CD4-positive, alpha-beta T cell (primary cell): Measurements from ENCODE around the gene CYP19A1. TPM values are rescaled to one million over a fixed set of nuclear protein-coding genes. Genes with fewer than 3 reads are reported as not detected.

Experiments
- ATAC-seq: fragments of 200-7000 bp; cut with Tn5 transposase; one replicate; pipeline ENCODE4 v1.10.0; 2022; ENCODE audit warnings: mild to moderate bottlenecking; ENCODE audit not compliant: poor library complexity
- CTCF ChIA-PET: fragments of 350-600 bp; sonication (Branson Sonifier 250); formaldehyde crosslinking; loops from one replicate; lab custom pipeline; 2021; ENCODE audit warnings: antibody characterized with exemption, inconsistent platforms; lab: Charles Lee
- POLR2A ChIA-PET: fragments of 350-600 bp; sonication (Branson Sonifier 250); formaldehyde crosslinking; loops from one replicate; lab custom pipeline; 2021; ENCODE audit warnings: antibody characterized with exemption, inconsistent platforms; lab: Charles Lee
- DNase-seq, 14 experiments: peaks; one replicate each; pipeline ENCODE4 v3.0.0-alpha.2; 2013 to 2020; ENCODE audit warnings: mixed read lengths in 2 of 14
- H3K27ac ChIP-seq, 2 donors: one replicate each; pipeline versions ENCODE4 v1.5.1 to v1.7.0; 2013; ENCODE audit warnings: low read length in 2 of 2, low read depth in 1 of 2, mild to moderate bottlenecking in 1 of 2
- H3K27me3 ChIP-seq, 2 experiments: 1 replicate in 1 of 2; 2 replicates in 1 of 2; pipeline versions ENCODE4 v1.6.1 to v1.7.0; 2013; ENCODE audit warnings: low read length in 2 of 2, control low read depth in 1 of 2, mild to moderate bottlenecking in 1 of 2, moderate library complexity in 1 of 2; ENCODE audit not compliant: insufficient read depth in 2 of 2, control insufficient read depth in 1 of 2
- H3K36me3 ChIP-seq: one replicate; pipeline ENCODE4 v1.6.1; 2013; ENCODE audit warnings: low read length, control low read depth; ENCODE audit not compliant: insufficient read depth
- H3K4me1 ChIP-seq: one replicate; pipeline ENCODE4 v1.6.1; 2013; ENCODE audit warnings: low read length, control low read depth; ENCODE audit not compliant: insufficient read depth
- H3K4me3 ChIP-seq: one replicate; pipeline ENCODE4 v1.5.1; 2013; ENCODE audit warnings: mild to moderate bottlenecking, low read length, moderate library complexity
- H3K9me3 ChIP-seq, 2 experiments: 1 replicate in 1 of 2; 2 replicates in 1 of 2; pipeline versions ENCODE4 v1.6.1 to v1.7.0; 2013; ENCODE audit warnings: low read length in 2 of 2, mild to moderate bottlenecking in 2 of 2, control low read depth in 1 of 2, moderate library complexity in 1 of 2; ENCODE audit not compliant: control insufficient read depth in 1 of 2, insufficient read depth in 1 of 2
- H3K27ac Mint-ChIP-seq: one replicate; pipeline ENCODE4 v1.8.0; 2020; ENCODE audit warnings: mixed read lengths
- H3K27me3 Mint-ChIP-seq: one replicate; pipeline ENCODE4 v1.8.0; 2021; ENCODE audit warnings: mixed read lengths
- H3K36me3 Mint-ChIP-seq: one replicate; pipeline ENCODE4 v1.8.0; 2021; ENCODE audit warnings: low read depth, mixed read lengths
- H3K4me1 Mint-ChIP-seq: one replicate; pipeline ENCODE4 v1.8.0; 2021; ENCODE audit warnings: low read depth, mixed read lengths
- H3K4me3 Mint-ChIP-seq: one replicate; pipeline ENCODE4 v1.8.0; 2020; ENCODE audit warnings: mild to moderate bottlenecking, mixed read lengths
- H3K9me3 Mint-ChIP-seq: one replicate; pipeline ENCODE4 v1.8.0; 2020; ENCODE audit warnings: mixed read lengths
- intact Hi-C, 2 experiments: fragments of 100-400 bp; cut with DNase I in 1 of 2; cut with micrococcal nuclease in 1 of 2; formaldehyde crosslinking; loops; one replicate each; pipeline versions ENCODE4 v1.15.1 to v1.9.0; 2023 to 2025; cut with DNase I, micrococcal nuclease
- total RNA-seq, 174 experiments: library from RNA in 2 of 174; stranded (reverse) in 2 of 174; gene quantifications; one replicate each; pipeline ENCODE4 v1.2.3 and lab custom pipeline; 2021 to 2026
- TF ChIP-seq, protein P1 (sequence below): fragments of 200-600 bp; IDR thresholded peaks from one replicate; pipeline ENCODE4 v1.8.0; 2022; ENCODE audit warnings: antibody characterized with exemption, mild to moderate bottlenecking

The CYP19A1 gene
- total RNA-seq, 2 experiments from 2014 or later = not detected

DNA sequence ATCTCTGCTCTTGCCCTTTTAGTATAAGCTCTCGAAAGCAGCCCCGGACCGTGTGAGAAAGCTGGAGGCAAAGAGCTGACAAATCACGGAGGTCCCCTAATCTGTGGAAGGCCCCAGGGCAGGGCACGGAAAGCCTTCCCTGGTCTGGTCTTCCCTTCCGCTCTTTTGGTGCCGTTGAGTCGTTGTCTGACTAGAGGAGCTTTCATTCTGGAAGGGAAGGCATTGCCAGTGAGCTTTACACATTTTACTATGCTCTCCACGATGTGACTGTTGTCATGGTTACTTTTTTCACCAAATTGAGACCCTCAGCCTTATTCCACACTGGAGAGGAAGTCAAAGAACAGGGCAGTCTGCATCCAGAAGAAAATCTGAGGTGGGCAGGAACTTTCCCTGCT is 71.7 kb downstream of the CYP19A1 start:
- DNase-seq (no peak), ATAC-seq (no peak)
- Histone ChIP-seq H3K27ac (no peak overlapping the region), H3K36me3 (no peaks in the 10 kb centered on the region), H3K4me1 (peaks cover 3% of the 10 kb centered on the region), H3K9me3 (no peaks in the 10 kb centered on the region), H3K4me3 (no peak overlapping the region), H3K27me3 (peaks cover 25 to 42% of the 10 kb centered on the region in 2 experiments)
- TF ChIP-seq, protein P1, sequence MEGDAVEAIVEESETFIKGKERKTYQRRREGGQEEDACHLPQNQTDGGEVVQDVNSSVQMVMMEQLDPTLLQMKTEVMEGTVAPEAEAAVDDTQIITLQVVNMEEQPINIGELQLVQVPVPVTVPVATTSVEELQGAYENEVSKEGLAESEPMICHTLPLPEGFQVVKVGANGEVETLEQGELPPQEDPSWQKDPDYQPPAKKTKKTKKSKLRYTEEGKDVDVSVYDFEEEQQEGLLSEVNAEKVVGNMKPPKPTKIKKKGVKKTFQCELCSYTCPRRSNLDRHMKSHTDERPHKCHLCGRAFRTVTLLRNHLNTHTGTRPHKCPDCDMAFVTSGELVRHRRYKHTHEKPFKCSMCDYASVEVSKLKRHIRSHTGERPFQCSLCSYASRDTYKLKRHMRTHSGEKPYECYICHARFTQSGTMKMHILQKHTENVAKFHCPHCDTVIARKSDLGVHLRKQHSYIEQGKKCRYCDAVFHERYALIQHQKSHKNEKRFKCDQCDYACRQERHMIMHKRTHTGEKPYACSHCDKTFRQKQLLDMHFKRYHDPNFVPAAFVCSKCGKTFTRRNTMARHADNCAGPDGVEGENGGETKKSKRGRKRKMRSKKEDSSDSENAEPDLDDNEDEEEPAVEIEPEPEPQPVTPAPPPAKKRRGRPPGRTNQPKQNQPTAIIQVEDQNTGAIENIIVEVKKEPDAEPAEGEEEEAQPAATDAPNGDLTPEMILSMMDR = no peak
- ChIA-PET POLR2A (no interaction called here), CTCF (no interaction called here)
- intact Hi-C loops = no loop called here
- Mint-ChIP-seq H3K36me3 (no peaks in the 10 kb centered on the region), H3K27ac (no peak overlapping the region), H3K4me1 (peaks cover 5% of the 10 kb centered on the region), H3K4me3 (no peak overlapping the region), H3K27me3 (peaks cover 7% of the 10 kb centered on the region), H3K9me3 (no peaks in the 10 kb centered on the region)

DNA sequence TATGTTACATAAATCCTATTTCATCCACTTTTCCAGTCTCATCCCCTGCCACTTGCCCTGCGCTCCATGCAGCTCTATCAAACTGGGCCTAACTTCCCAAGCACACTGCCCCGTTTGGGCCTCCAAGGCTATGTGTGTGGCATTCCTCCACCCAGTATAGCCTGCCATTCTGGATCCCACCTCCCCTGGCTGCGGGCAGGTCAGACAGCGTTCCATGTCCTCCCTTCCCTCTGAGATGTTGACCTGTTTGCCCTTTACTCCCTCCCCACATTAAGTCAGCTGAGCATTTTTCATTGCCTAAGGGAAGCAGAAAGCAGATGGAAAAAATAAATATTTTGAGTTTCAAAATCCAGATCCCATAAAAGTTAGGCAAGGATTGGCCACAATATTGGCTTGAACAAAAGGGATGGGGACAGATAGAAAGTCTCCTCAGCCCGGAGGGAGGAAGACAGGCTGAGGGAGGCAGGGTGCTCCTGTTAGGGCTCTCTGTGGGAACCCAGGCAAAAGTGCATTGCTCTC is 73.3 kb downstream of the CYP19A1 start:
- ChIA-PET POLR2A (no interaction called here), CTCF (no interaction called here)
- no peak overlapping the region for H3K4me3 ChIP-seq
- H3K27ac Mint-ChIP-seq = no peak overlapping the region
- H3K4me1 ChIP-seq = peaks cover 3% of the 10 kb centered on the region
- H3K27ac ChIP-seq = no peak overlapping the region
- ATAC-seq (no peak), DNase-seq (no peak)
- TF ChIP-seq, protein P1 = no peak
- no peaks in the 10 kb centered on the region for H3K9me3 Mint-ChIP-seq
- no peaks in the 10 kb centered on the region for H3K36me3 Mint-ChIP-seq
- H3K36me3 ChIP-seq = no peaks in the 10 kb centered on the region
- H3K9me3 ChIP-seq = peaks cover 0 to 6% of the 10 kb centered on the region in 2 experiments
- peaks cover 5% of the 10 kb centered on the region for H3K4me1 Mint-ChIP-seq
- H3K4me3 Mint-ChIP-seq = no peak overlapping the region
- peaks cover 11% of the 10 kb centered on the region for H3K27me3 Mint-ChIP-seq
- intact Hi-C loops = no loop called here
- peaks cover 22 to 38% of the 10 kb centered on the region in 2 experiments for H3K27me3 ChIP-seq

DNA sequence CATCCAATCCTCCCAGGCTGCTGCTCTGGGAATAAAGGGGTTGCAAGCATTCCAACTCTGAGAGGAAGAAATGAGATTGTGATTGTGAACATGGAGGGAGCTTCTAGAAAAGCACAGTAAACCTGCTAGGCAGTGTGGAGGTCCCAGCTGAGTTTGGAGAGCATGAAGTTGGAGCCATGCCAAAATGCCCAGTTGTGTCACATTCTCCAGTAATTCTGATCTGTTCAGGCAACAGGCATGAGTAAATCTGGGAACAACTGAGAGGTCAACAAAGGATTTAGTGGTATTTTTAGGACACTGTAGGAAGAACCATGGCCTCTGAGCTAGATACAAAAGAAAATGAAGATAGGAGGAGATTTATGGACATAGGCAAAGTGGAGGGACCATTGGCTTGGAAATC is 74.7 kb downstream of the CYP19A1 start:
- H3K27me3 Mint-ChIP-seq = peaks cover 20% of the 10 kb centered on the region
- H3K4me3 ChIP-seq = no peak overlapping the region
- H3K27ac Mint-ChIP-seq = no peak overlapping the region
- ATAC-seq = no peak
- intact Hi-C loops = no loop called here
- no peaks in the 10 kb centered on the region for H3K9me3 Mint-ChIP-seq
- no peaks in the 10 kb centered on the region for H3K36me3 ChIP-seq
- no peak overlapping the region for H3K4me3 Mint-ChIP-seq
- H3K27me3 ChIP-seq = peaks cover 16 to 33% of the 10 kb centered on the region in 2 experiments
- H3K4me1 Mint-ChIP-seq = peaks cover 5% of the 10 kb centered on the region
- H3K9me3 ChIP-seq = peaks cover 0 to 6% of the 10 kb centered on the region in 2 experiments
- ChIA-PET CTCF (no interaction called here), POLR2A (no interaction called here)
- no peaks in the 10 kb centered on the region for H3K36me3 Mint-ChIP-seq
- TF ChIP-seq, protein P1 = no peak
- peaks cover 3% of the 10 kb centered on the region for H3K4me1 ChIP-seq
- H3K27ac ChIP-seq = no peak overlapping the region
- DNase-seq = no peak
